NCI-H1436 (cell line): ENCODE measurements around the gene ZYG11B.
"Not testable (repeated sequence)": the region's sequence is repeated elsewhere in the genome, so short reads cannot be mapped to it uniquely, and the experiment has no call there.

Experiments used
- DNase-seq: peaks from one replicate; lab custom pipeline; 2025; lab: John Stamatoyannopoulos, UW

Gene ZYG11B

GRCh38 chr1:52852854-52853253 is 126.6 kb downstream of the ZYG11B start:
- no peak for DNase-seq

DNA sequence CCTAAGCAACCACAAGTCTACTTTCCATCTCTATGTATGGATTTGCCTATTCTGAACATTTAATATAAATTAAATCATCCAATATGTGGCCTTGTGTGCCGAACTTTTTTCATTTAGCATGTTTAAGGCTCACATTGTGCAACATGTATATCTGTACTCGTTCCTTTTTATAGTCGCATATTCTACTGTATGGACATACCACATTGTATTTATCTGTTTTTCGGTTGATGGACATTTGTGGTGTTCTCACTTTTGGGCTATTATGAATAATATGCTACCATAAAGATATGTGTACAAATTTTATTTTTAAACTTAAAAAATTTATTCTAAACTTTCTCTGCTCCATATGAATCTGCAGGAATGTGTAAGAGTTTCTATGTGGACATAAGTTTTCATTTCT is 129.3 kb downstream of the ZYG11B start:
- no peak for DNase-seq

DNA sequence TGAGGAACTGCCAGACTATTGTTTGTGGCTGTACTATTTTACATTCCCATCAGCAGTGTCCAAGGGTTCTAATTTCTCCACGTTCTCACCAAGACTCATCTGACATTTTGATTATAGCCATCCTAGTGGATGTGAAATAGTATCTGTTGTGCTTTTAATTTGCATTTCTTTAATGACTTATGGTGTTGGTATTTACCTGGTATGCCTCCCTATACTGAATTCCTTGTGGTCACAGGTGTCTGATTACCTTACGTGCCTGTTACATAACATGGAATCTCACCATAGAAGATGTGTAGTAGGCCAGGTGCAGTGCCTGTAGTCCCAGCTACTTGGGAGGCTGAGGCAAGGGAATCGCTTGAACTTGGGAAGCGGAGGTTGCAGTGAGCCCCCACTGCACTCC is 129.8 kb downstream of the ZYG11B start:
- DNase-seq, result no peak

GRCh38 chr1:52857443-52857842 is 131.2 kb downstream of the ZYG11B start:
- no peak for DNase-seq

DNA sequence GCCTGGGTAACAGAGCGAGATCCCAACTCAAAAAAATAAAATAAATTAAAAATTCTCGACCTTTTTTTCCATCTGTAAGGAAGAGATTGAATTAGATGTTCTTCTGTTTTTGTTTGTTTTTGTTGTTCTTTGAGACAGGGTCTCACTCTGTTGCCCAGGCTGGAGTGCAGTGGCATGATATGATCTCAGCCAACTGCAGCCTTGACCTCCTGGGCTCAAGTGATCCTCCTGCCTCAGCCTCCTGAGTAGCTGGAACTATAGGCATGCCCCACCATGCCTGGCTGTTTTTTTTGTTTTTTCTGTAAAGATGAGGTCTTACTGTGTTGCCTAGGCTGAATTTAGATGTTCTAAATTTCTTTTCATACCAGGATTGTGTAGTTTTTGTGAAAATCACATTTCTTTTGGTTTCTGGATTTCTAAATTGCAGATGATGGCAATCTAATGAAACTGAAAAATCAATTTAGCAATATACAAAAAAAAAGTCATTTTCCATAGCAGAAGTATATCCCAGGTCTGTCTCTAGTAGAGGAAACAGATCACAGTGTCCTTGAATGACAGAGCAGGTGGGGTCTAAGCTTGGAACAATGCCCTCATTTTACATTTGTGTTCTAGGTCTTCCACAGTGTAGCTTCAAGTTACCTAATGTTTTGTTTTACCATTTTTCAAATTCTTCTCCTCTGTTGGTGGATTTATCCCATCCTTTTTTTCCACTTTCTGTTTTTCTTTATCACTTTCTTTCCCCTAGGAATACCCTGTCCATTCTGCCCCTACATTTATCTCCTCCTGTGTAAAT is 136.6 kb downstream of the ZYG11B start:
- no peak for DNase-seq

- no peak for DNase-seq
These were observed 141.0 kb downstream of the ZYG11B start for GRCh38 chr1:52867087-52867863.

GRCh38 chr1:52869727-52870126 is 143.5 kb downstream of the ZYG11B start:
- DNase-seq, result not testable (repeated sequence)

- DNase-seq, result no peak
These were observed 150.6 kb downstream of the ZYG11B start for GRCh38 chr1:52876843-52877242.
